Testis (tissue), 2 donors: ENCODE measurements around the gene TRIOBP.

Source experiments
- CTCF ChIP-seq, 3 experiments: fragments of 450-650 bp in 2 of 3; fragments of 200-600 bp in 1 of 3; sonication (generic) in 1 of 3; IDR thresholded peaks; one replicate each; pipeline ENCODE4 v1.5.1; 2016 to 2019; ENCODE audit warnings: antibody characterized with exemption in 3 of 3, mild to moderate bottlenecking in 2 of 3, moderate library complexity in 1 of 3
- POLR2A ChIP-seq: fragments of 450-650 bp; IDR thresholded peaks from one replicate; pipeline ENCODE4 v1.6.1; 2017; ENCODE audit warnings: antibody characterized with exemption, mild to moderate bottlenecking, moderate library complexity

- no peak for TF ChIP-seq POLR2A
- TF ChIP-seq CTCF (IDR thresholded peaks at IDR 0.05), result no peak
Measured at GRCh38 chr22:37714634-37715033, 17.8 kb downstream of the TRIOBP start.
